GM18909 (cell line): Measurements from ENCODE around the gene PPP6R2.
"Not testable (repeated sequence)": the region's sequence is repeated elsewhere in the genome, so short reads cannot be mapped to it uniquely, and the experiment has no call there.

ENCODE experiments used
- ATAC-seq: cut with Tn5 transposase; IDR thresholded peaks from one replicate; pipeline ENCODE4 v1.9.1; 2021; ENCODE audit warnings: mild to moderate bottlenecking; ENCODE audit not compliant: unreplicated experiment, poor library complexity

PPP6R2 gene

DNA sequence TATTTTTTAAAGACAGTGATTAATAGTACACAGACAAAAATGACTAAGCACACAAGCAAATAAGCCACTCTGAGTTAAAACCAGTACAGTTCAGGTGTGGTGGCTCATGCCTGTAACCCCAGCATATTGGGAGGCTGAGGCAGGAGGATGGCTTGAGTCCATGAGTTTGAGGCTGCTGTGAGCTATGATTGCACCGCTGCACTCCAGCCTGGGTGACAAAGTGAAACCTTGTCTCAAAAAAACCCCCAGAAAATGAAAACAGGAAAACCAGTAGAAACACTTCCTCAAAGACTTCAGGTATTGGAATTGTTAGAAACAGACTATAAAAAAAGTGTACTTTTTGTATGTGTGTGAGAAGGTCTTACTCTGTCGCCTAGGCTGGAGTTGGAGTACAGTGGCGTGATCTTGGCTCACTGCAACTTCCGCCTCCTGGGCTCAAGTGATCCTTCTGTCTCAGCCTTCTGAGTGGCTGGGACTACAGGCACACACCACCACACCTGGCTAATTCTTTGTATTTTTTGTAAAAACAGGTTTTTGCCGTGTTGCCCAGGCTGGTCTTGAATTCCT lies 33.0 kb downstream of the PPP6R2 start:
- no peak for ATAC-seq

DNA sequence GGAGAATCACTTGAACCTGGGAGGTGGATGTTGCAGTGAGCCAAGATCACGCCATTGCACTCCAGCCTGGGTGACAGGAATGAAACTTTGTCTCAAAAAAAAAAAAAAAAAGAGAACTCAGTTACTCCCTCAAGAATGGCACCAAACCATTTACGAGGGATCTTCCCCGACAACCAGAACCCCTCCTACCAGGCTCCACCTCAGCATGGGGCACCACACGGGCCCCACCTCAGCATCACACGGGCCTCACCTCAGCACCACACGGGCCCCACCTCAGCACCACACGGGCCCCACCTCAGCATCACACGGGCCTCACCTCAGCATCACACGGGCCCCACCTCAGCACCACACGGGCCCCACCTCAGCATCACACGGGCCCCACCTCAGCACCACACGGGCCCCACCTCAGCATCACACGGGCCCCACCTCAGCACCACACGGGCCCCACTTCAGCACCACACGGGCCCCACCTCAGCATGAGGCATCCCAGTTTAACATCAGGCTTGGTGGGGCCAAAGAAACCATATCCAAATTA lies 38.0 kb downstream of the PPP6R2 start:
- not testable (repeated sequence) for ATAC-seq

DNA sequence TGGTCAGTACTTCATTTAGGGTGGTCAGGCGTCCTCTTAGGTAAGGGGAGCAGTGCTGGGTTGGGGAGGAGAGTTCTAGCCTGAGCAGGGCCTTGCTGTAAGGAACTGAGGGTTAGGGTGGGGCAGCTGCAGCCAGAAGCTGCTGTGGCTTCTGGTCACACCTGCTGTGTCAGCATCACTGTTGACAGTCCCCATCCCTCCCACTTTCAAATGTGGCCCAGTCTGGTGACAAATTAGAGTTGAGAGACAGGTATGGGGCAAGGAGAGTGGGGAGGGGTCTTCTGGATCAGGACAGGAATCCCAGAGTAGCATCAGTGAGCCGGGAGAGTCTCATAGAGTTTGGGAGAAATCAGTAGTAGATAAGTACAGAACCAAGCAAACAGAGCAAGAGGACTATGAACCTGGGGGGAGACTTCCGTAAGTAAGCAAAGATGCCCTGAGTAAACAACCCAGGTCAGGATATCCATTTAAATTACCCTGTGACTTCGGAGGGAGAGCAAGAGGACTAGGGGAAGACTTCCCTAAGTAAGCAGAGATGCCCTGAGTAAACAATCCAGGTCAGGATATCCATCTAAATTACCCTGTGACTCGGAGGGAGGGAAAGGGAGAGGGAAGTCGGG lies 53.7 kb downstream of the PPP6R2 start:
- no peak for ATAC-seq

DNA sequence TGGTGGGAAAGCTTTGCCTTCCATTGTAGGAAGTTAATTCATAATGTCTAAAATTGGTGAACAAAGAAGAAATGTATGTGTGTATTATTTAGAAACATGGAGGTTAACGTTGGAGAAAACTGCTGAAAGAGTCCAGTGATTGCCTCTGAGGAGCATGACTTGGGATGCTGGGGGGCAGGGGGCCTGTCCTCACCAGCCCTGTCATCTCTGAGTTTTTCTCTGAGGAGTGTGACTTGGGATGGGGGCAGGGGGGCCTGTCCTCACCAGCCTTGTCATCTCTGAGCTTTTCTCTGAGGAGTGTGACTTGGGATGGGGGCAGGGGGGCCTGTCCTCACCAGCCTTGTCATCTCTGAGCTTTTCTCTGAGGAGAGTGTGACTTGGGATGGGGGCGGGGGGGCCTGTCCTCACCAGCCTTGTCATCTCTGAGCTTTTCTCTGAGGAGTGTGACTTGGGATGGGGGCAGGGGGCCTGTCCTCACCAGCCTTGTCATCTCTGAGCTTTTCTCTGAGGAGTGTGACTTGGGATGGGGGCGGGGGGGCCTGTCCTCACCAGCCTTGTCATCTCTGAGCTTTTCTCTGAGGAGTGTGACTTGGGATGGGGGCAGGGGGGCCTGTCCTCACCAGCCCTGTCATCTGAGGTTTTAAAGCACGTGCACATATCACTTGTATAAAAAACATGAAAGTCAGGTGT lies 54.4 kb downstream of the PPP6R2 start:
- ATAC-seq: not testable (repeated sequence)

DNA sequence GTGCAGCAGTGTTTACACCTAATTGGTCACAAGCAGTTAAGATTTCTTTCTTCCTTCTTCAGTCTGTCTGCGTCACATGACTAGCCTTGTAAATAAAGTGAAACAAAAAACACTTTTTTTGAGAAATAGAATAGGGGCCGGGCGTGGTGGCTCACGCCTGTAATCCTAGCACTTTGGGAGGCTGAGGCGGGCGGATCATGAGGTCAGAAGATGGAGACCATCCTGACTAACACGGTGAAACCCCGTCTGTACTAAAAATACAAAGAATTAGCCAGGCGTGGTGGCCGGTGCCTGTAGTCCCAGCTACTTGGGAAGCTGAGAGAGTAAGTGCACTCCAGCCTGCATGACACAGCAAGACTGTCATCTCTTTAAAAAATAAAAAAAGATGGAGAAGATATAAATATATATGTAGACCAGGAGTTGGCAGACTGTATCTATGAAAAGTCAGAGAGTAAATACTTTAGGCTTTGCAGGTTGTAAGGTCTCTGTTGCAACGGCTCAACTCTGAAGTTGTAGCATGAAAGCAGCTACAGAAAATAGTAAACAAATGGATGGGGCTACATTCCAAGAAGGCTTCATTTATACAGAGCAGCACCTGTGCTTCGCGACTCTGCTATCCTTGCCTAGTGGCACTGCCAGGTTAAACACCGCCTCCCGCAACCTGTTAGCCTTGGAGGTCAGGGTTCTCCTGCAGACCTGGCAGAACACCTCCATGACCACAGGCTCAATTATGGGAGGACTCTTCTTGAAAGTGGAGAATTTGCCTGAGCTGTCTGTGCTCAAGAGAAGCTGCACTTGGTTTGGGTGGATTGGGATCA lies 55.9 kb downstream of the PPP6R2 start:
- no peak for ATAC-seq

DNA sequence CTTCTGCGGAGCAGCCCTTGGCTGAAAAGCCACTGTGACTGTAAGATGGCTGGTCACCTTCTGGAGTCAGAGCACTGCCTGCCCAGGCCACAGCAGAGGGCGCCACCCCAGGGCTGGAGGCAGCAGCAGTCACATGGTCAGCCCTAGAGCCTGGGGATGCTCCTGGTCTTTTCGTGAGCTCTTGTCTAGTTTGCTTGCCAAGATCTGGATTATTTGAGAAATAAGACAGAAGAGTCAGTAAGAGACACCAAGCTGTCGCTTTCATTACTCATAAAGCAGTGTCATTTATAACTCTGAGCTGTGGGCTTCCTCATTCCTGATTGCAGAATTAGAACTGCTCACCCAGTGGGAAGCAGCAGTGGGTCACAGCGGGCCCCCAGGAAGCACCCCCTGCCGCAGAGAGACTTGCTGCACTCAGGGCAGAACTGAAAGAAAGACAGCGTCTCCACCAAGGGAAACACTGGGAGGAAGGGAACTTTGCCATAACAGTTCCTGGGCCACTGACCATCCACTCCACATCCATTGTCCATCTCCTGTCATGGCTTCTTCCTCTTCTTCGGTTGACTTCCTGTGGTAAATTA lies 56.7 kb downstream of the PPP6R2 start:
- no peak for ATAC-seq

DNA sequence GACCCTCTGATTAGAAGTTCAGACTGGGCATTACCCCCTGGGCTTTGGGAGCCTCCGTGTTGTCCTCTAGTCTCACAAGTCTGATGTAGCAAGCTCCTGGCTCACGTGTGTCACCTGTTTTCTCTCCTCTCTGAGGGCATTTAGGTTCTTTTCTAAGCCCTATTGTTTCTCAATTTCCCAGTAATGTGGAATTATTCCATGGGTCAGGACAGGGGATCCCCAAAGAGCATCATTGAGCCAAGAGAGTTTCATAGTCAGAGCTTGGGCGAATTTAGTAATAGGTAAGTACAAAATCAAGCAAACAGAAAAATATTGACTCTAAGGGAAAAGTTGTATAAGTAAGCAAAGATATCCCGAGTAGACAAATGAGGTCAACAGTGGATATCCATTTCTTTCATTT lies 57.3 kb downstream of the PPP6R2 start:
- no peak for ATAC-seq

DNA sequence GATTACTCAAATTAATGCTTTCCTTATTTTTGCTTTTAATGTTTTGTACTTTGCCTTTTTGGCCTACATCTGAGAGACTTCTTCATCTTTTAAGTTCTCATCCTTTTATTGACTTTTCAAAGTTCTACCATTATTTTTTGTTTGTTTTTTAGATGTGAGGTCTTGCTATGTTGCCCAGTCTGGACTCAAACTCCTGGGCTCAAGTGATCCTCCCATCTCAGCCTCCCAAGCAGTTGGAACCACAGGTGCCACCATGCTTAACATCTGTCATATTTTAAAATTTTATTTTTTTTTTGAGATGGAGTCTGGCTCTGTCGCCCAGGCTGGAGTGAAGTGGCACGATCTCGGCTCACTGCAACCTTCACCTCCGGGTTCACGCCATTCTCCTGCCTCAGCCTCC lies 57.8 kb downstream of the PPP6R2 start:
- no peak for ATAC-seq

DNA sequence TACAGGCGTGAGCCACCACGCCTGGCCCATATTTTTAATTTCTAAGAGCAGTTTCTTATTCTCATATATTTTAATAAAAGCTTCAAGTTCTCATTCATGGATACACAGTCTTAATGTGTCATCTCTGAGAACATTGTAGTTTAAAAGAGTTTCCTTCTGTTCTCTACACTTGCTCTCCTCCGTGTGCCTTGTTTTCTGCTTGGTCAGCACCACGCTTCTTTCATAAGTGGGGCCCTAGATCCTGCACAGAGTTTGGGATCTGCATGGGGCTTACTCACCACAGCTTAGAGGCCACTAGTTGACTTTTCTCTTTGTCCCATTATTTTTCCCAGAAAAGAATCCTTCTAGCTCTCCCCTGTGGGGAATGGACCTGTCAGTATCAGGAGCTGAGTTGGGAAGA lies 58.8 kb downstream of the PPP6R2 start:
- ATAC-seq: no peak

DNA sequence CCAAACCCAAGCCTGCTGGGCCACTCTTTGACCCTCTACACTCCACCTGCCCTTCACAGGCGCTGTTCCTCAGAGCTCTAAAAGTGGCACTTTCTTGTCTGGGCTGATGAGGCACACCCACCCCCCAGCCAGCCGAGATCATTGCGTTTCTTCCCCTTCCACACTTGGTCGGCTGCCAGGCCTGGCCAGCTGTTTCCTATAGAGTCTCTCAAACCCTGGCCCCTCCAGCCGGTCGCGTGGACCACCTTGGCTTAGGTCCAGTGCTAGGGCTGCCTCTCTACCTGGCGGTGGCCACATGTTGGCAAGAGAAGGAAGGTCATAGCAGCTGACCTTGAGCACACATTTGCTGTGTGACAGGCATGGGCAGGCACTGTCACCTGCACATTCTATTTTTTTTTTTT lies 60.6 kb downstream of the PPP6R2 start:
- no peak for ATAC-seq

DNA sequence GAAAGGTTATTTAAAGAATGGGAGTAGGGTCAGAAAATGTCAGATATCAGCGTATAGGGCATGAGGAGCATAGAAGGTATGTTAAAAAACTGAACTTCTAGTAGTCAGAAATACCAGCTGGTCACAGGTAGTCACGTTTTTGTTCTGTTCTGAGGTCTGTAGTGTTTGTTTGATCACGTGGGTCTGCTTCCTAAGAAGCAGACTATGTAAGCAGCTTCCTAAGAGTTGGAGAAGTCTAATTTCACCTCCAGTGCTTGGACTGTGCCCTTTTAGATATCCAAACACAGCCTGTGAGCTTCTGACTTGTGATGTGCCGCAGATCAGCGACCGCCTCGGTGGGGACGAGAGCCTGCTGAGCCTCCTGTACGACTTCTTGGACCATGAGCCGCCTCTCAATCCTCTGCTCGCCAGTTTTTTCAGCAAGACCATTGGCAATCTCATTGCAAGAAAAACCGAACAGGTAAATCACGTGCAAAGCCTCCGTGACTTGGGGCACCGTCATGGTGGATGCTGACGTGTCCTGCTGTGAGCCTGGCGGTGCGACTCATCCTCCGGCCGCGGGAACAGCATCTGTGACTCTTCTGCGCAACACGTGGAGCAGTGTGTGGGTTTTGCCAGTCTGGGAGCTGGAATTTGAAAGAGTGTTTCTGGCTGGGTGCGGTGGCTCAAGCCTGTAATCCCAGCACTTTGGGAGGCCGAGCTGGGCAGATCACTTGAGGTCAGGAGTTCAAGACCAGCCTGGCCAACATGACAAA lies 63.5 kb downstream of the PPP6R2 start:
- ATAC-seq: no peak

DNA sequence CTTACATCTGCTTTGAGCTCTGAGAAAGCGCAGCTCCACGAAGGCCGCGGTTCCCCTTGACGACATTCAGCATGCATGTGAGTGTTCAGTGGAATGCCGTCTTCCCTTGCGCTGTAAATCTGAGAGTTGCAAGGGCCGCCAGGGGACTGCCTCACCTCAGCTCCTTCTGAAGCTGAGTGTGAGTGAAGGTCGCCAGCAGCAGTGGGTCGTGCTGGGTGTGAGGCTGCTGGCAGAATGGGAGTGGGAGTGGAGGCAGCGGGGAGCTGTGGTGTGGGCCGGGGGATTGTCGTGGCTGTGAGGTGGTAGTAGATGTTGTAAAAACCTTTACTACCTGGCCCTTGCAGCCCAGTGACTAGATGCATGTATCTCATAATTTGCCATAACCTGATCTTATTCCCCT lies 65.2 kb downstream of the PPP6R2 start:
- no peak for ATAC-seq

DNA sequence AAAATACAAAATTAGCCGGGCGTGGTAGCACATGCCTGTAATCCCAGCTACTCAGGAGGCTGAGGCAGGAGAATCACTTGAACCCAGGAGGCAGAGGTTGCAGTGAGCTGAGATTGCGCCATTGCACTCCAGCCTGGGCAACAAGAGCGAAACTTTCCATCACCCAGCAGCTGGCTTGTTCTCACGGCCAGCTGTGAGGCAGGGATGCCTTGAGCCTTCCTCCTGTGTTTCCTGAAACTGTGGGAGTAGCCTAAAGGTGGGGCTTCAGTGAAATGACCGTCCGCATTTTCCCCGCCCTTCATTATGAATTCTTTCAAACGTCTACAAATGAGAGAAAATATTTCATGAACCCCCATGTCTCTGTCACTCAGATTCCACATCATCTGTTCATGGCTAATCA lies 65.8 kb downstream of the PPP6R2 start:
- not testable (repeated sequence) for ATAC-seq

DNA sequence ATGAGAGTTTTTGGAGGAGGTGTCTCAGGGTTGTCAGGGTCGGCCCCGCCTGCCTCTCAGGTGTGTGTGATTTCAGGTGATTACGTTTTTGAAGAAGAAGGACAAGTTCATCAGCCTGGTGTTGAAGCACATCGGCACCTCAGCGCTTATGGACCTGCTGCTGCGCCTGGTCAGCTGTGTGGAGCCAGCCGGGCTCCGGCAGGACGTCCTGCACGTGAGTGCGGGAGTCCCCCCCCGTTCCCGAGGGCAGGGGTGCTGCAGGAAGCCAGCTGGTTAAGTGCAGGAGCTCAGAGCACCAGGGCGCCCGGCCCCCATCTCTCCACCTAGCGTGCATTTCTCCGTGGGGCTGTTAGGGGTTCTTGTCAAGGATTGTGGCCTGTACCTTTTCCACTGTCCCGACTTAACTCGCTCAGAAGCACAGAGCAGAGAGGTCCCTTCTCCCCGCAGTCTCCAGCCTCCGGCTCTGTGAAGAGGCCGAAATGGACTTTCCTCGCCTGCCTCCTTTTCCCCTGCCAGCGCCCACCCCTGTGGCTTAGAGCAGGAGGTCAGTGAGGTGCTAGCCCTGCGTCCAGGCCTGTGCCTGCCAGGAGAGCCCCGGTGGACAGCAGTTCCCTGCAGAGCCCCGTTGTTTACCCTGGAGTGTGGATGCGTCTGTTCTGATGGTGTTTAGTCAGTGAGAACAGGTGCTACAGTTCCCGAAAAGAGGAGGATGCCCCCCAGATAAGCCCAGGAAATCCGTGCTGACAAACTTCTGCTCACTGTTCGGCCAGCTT lies 71.5 kb downstream of the PPP6R2 start:
- no peak for ATAC-seq

DNA sequence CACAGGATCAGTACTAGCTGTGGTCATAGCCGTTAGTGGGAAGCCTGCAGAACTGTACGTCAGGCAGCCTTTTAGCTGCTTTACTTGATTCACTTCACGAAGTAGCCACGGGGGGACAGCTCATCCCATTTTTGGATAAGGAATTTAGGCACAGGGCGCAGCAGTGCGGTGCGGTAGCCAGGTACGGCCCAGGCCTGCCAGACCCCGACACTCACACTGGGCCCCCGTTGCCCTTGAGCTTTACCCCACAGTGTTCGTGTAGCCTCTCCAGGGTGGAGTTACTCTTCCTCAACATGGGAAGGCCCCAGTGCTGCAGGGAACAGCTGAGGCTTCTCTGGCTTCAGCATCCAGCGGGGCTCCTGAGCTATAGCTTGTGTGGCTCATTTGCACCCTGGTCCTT lies 72.3 kb downstream of the PPP6R2 start:
- ATAC-seq: no peak

DNA sequence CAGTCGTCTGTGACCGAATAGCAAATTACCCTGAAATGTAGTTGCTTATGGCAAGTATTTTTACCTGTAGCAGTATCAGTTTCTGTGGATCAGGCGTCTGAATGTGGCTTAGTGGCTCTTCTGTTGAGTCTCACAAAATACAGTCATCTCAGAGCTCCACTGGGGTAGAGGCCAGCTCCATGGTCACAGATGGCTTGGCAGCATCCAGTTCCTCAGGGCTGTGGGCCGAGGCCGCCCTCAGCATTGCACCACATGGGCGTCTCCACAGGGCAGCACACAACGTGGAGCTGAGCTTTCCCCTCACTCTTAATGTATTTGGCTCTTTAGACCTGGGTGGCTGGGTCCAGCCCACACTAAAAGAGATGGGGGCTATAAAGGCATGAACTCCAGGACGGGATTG lies 73.9 kb downstream of the PPP6R2 start:
- no peak for ATAC-seq

DNA sequence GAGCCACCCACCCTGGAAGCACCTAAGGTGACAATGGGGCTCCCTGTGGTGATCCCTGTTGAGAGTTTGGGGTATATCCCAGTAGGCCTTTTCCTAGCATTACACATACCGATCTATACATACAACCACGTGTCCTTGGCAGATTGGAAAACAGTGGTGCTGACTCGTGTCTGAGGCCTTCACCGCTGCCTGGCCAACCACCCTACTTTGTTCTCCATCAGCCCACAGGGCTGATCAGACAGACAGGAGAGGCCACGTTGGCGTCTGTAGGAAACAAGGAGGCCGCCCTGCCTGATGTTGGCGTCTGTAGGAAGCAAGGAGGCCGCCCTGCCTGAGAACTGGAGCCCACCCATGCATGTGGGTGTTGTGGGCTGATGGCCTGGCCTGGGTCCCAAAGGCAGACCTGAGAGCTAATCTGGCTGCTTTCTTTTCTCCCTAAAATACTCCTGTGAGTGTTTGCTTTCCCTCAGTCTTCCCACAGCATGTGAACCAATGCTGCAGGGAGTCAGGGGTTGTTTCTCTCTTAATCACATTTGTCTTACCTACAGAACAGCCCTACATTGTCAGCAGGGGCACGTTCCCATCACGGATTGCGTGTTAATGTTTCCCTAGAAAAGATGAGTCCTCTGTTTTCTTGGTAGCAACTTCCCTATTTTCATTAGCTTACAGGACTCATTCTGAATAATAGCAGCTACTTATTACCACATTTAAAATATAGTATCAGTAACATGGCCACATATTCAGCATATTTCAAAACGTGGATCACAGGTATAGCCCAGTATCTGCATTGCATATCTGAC lies 74.5 kb downstream of the PPP6R2 start:
- ATAC-seq: no peak

DNA sequence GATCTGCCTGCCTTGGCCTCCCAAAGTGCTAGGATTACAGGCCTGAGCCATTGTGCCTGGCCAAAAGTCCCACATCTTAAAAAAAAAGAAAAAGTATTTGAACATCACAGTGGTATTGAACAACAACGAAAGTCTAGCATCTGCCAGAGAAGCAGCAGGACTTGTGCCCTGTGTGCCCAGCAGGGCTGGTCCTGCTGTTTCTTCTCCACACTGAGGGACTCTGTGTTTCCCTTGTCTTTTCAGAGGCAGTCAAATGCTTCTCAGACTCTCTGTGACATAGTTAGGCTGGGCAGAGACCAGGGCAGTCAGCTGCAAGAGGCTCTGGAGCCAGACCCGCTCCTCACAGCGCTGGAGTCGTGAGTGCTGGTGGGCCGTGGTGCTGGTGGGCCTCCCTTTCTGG lies 75.5 kb downstream of the PPP6R2 start:
- no peak for ATAC-seq
